Measurements from ENCODE around the gene RAMP3. TPM values are rescaled to one million over a fixed set of nuclear protein-coding genes. Genes with fewer than 3 reads are reported as not detected.

The RAMP3 gene
- total RNA-seq, 1 donor from 2014 or later: 183 TPM

DNA sequence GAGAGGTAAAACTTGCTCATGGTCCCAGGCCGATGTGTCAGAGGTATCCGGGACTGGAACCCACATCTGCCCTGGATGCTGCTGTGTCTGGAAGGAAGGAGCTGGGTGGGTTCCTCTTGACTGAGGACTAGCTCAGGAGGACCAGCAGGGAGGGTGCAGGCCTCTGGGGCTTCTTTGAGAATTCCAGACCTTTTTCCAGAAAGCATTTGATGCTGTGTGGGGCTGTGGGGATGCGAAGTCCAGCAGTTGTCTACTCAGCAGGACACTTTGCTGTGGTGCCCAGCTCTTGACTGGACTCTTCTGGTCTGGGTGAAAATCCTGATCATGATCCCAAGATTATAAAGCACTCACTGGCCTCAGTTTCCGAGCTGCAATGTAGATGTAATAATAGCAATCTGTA, 1.7 kb downstream of the RAMP3 start:
- H3K4me1 ChIP-seq: no peaks in the 10 kb centered on the region
- intact Hi-C loops (cut with DNase I): no loop called here
- H3K9me3 ChIP-seq: no peaks in the 10 kb centered on the region
- H3K27ac ChIP-seq: peak overlapping the region; percentile 53
- peaks cover 11% of the 10 kb centered on the region for H3K27me3 ChIP-seq (ENCODE audit: low read depth)
- DNase-seq: no peak
- no peaks in the 10 kb centered on the region for H3K36me3 ChIP-seq
- peak overlapping the region; percentile 59 for H3K4me3 ChIP-seq
- TF ChIP-seq, protein P1, sequence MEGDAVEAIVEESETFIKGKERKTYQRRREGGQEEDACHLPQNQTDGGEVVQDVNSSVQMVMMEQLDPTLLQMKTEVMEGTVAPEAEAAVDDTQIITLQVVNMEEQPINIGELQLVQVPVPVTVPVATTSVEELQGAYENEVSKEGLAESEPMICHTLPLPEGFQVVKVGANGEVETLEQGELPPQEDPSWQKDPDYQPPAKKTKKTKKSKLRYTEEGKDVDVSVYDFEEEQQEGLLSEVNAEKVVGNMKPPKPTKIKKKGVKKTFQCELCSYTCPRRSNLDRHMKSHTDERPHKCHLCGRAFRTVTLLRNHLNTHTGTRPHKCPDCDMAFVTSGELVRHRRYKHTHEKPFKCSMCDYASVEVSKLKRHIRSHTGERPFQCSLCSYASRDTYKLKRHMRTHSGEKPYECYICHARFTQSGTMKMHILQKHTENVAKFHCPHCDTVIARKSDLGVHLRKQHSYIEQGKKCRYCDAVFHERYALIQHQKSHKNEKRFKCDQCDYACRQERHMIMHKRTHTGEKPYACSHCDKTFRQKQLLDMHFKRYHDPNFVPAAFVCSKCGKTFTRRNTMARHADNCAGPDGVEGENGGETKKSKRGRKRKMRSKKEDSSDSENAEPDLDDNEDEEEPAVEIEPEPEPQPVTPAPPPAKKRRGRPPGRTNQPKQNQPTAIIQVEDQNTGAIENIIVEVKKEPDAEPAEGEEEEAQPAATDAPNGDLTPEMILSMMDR (IDR thresholded peaks at IDR 0.05): no peak
- no peak for ATAC-seq

DNA sequence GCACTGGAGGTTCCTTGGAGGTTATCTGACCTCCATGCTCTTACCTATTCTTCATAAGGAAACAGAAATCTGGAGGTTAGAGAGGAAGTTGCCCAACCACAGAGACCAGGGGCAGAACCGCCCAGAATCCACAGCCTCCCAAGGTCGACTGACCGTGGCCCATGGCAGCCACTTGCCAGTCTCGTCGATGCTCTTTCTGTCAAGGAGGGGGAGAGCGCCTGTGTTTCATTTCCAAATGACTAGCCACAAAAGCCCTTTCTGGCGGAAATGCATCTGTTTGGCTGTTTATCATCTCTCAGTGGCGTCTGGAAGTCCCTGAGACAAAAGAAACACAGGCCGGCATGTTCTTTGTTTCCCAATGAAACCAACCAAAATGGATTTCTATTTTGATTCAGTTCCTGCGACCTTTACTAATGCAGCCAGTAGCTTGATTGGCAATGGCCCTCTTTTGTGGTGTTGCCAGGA, 2.9 kb downstream of the RAMP3 start:
- intact Hi-C loops (cut with DNase I): no loop called here
- Histone ChIP-seq H3K27me3 (ENCODE audit: low read depth) (peaks cover 11% of the 10 kb centered on the region), H3K27ac (peak overlapping the region; percentile 53), H3K4me3 (peak overlapping the region; percentile 59), H3K36me3 (no peaks in the 10 kb centered on the region), H3K9me3 (no peaks in the 10 kb centered on the region), H3K4me1 (no peaks in the 10 kb centered on the region)
- ATAC-seq (no peak), DNase-seq (no peak)
- TF ChIP-seq, protein P1 (IDR thresholded peaks at IDR 0.05): no peak

GRCh38 chr7:45161138-45161537, 3.5 kb downstream of the RAMP3 start:
- Histone ChIP-seq H3K9me3 (no peaks in the 10 kb centered on the region), H3K4me1 (no peaks in the 10 kb centered on the region), H3K27ac (peak overlapping the region; percentile 53), H3K36me3 (no peaks in the 10 kb centered on the region), H3K4me3 (peak overlapping the region; percentile 59), H3K27me3 (ENCODE audit: low read depth) (peaks cover 9% of the 10 kb centered on the region)
- ATAC-seq (no peak), DNase-seq (no peak)
- intact Hi-C loops (cut with DNase I): no loop called here
- TF ChIP-seq, protein P1 (IDR thresholded peaks at IDR 0.05): no peak

DNA sequence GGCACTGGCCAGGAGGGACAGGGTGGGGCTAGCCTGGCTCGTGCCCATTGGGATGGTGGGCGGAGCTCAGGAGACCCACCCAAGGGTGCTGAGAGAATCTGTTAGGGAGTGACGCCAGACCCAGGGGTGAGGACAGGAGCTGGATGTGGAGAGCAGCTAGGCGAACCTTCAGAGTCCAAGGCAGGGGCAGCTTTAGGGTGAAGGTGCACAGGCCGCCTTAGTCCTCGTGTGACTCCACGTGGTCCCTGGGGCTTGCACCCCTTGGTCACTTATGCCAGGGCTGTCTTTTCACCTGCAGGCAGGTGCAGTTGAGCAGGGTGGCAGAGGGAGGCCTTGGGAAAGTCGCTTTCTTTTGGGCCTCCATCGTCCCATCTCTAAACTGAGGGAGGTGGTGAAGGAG, 4.3 kb downstream of the RAMP3 start:
- Histone ChIP-seq H3K9me3 (no peaks in the 10 kb centered on the region), H3K4me1 (no peaks in the 10 kb centered on the region), H3K27ac (peak overlapping the region; percentile 53), H3K36me3 (no peaks in the 10 kb centered on the region), H3K4me3 (peak overlapping the region; percentile 2), H3K27me3 (ENCODE audit: low read depth) (peaks cover 9% of the 10 kb centered on the region)
- peak; percentile 32 for DNase-seq
- no peak for ATAC-seq
- intact Hi-C loops (cut with DNase I): no loop called here
- TF ChIP-seq, protein P1 (IDR thresholded peaks at IDR 0.05): no peak

GRCh38 chr7:45162311-45162845, 4.8 kb downstream of the RAMP3 start:
- Histone ChIP-seq H3K36me3 (no peaks in the 10 kb centered on the region), H3K27me3 (ENCODE audit: low read depth) (peaks cover 8% of the 10 kb centered on the region), H3K9me3 (no peaks in the 10 kb centered on the region), H3K4me1 (no peaks in the 10 kb centered on the region), H3K4me3 (no peak overlapping the region), H3K27ac (no peak overlapping the region)
- ATAC-seq (no peak), DNase-seq (peak; percentile 24)
- intact Hi-C loops (cut with DNase I): no loop called here
- TF ChIP-seq, protein P1 (IDR thresholded peaks at IDR 0.05): no peak

All from lower lobe of right lung (tissue), 2 donors.